Measurements from ENCODE around the gene CCDC68. TPM values are rescaled to one million over a fixed set of nuclear protein-coding genes. Genes with fewer than 3 reads are reported as not detected.

CCDC68 gene
- total and polyA plus RNA-seq, 2 donors (not counting 3 experiments of a cell fraction or from before 2014, with no cell fraction given), result 0.72 to 1.0 TPM

- H3K4me1 ChIP-seq (ENCODE audit: control insufficient read depth, extremely low read depth, insufficient read depth, low read length), result no peaks in the 10 kb centered on the region
- H4K20me1 ChIP-seq (replicated peaks; ENCODE audit: control insufficient read depth, extremely low read depth, insufficient read depth, low read length), result no peaks in the 10 kb centered on the region
- H3K27me3 ChIP-seq (ENCODE audit: control insufficient read depth in 2 of 2, insufficient read depth in 2 of 2, low read length in 2 of 2), result no peaks in the 10 kb centered on the region
- intact Hi-C loops (cut with micrococcal nuclease) (no loop called here), dilution Hi-C loops (cut with MboI; ENCODE audit: extremely low pct_ligation_motif_present, low sequenced_read_pairs) (no loop called here)
- ChIA-PET POLR2A (no interaction called here), CTCF (interaction anchor here (1.1 kb wide), 1 partner anchor 31 kb away, joined by 3 read pairs; no protein-coding TSS in a partner anchor)
- H3K79me2 ChIP-seq (ENCODE audit: control insufficient read depth, insufficient read depth, low read length), result no peaks in the 10 kb centered on the region
- no peak overlapping the region for H3K4me3 ChIP-seq (replicated peaks in 1 of 3; ENCODE audit: insufficient read depth in 1 of 3, low read depth in 1 of 3, low read length in 3 of 3)
- no peaks in the 10 kb centered on the region for H3K9me3 ChIP-seq (replicated peaks; ENCODE audit: control insufficient read depth, insufficient read depth, low read length)
- H3K36me3 ChIP-seq (ENCODE audit: control insufficient read depth in 2 of 2, extremely low read depth in 1 of 2, insufficient read depth in 2 of 2, low read length in 2 of 2), result no peaks in the 10 kb centered on the region
- no TSS peak for BruUV-seq (replicated peaks)
- H3K27ac ChIP-seq (ENCODE audit: insufficient read depth, low read depth, low read length), result no peak overlapping the region
- DNase-seq (ENCODE audit: low read depth, low spot score) (no peak), FAIRE-seq (no peak)
- H2AFZ ChIP-seq (ENCODE audit: low read depth, low read length), result no peak overlapping the region
- no peak overlapping the region for H3K9ac ChIP-seq (replicated peaks; ENCODE audit: extremely low read depth, insufficient read depth, low read length)
- TF ChIP-seq EZH2 (IDR thresholded peaks at IDR 0.05; ENCODE audit: borderline replicate concordance, low read depth, low read length, severe bottlenecking), result no peak
- no peak for TF ChIP-seq POLR2AphosphoS5 (IDR thresholded peaks at IDR 0.05; ENCODE audit: insufficient read depth, low read depth, low read length)
- TF ChIP-seq MAX (IDR thresholded peaks at IDR 0.05; ENCODE audit: insufficient read depth, insufficient read length), result no peak
- no peak for TF ChIP-seq CTCF (IDR thresholded peaks at IDR 0.05; ENCODE audit: extremely low read depth in 1 of 2, insufficient read depth in 1 of 2, low read depth in 1 of 2, low read length in 2 of 2)
- TF ChIP-seq POLR2A (IDR thresholded peaks at IDR 0.05; ENCODE audit: low read depth, low read length), result no peak
- no peak for TF ChIP-seq MYC (IDR thresholded peaks at IDR 0.05; ENCODE audit: low read depth, low read length)
- no peak for TF ChIP-seq JUN (IDR thresholded peaks at IDR 0.05; ENCODE audit: borderline replicate concordance, insufficient read depth, insufficient read length, low read depth)
- TF ChIP-seq FOS (IDR thresholded peaks at IDR 0.05; ENCODE audit: borderline replicate concordance, insufficient read depth, low read length), result no peak
- no peak for TF ChIP-seq GATA2 (IDR thresholded peaks at IDR 0.05; ENCODE audit: insufficient read depth, insufficient read length, low read depth, low read length)
- H3K4me2 ChIP-seq (ENCODE audit: insufficient read depth, low read length), result no peak overlapping the region
- no peaks in the 10 kb centered on the region for H3K9me1 ChIP-seq (replicated peaks; ENCODE audit: control insufficient read depth, extremely low read depth, insufficient read depth, low read length)
These were observed 47.7 kb downstream of the CCDC68 start for GRCh38 chr18:54911551-54911950.
